OCI-LY3 (cell line): Measurements from ENCODE around the gene IQCE.

Experiments used
- H2AFZ ChIP-seq: fragments of 200-600, 300-600 bp; shearing (Covaris generic); 2 replicates; pipeline ENCODE4 v1.6.0; 2014; ENCODE audit warnings: antibody characterized with exemption, low read depth, low read length
- H3K27ac ChIP-seq: fragments of 200-600, 300-600 bp; sonication (generic); 2 replicates; pipeline ENCODE4 v1.5.1; 2014; ENCODE audit warnings: mild to moderate bottlenecking, low read length, moderate library complexity, mixed read lengths
- H3K27me3 ChIP-seq: fragments of 200-600, 300-600 bp; sonication (generic); 2 replicates; pipeline ENCODE4 v1.6.1; 2014; ENCODE audit warnings: low read depth, low read length, mixed read lengths
- H3K36me3 ChIP-seq: fragments of 200-600, 300-600 bp; sonication (generic); replicated peaks from 2 replicates; pipeline ENCODE3; 2014; ENCODE audit warnings: low read depth, low read length, mixed read lengths
- H3K4me1 ChIP-seq: fragments of 300-600, 200-600 bp; sonication (generic); 2 replicates; pipeline ENCODE4 v1.6.1; 2014; ENCODE audit warnings: low read length, mixed read lengths
- H3K4me2 ChIP-seq: fragments of 200-600, 300-600 bp; sonication (generic); 2 replicates; pipeline ENCODE4 v1.6.1; 2014; ENCODE audit warnings: low read length, mixed read lengths
- H3K4me3 ChIP-seq: fragments of 300-600, 200-600 bp; sonication (generic); 2 replicates; pipeline ENCODE4 v1.5.1; 2014; ENCODE audit warnings: antibody characterized with exemption, mild to moderate bottlenecking, low read length, moderate library complexity
- H3K79me2 ChIP-seq: fragments of 300-600, 200-600 bp; shearing (Covaris generic); 2 replicates; pipeline ENCODE4 v1.6.1; 2014; ENCODE audit warnings: mild to moderate bottlenecking, low read length, mixed read lengths
- H3K9ac ChIP-seq: fragments of 300-600, 200-600 bp; shearing (Covaris generic); 2 replicates; pipeline ENCODE4 v1.6.0; 2014; ENCODE audit warnings: mild to moderate bottlenecking, low read length, moderate library complexity
- H3K9me3 ChIP-seq: fragments of 200-600, 300-600 bp; shearing (Covaris generic); 2 replicates; pipeline ENCODE4 v1.6.1; 2014; ENCODE audit warnings: low read length, mixed read lengths; ENCODE audit not compliant: insufficient read depth
- H4K20me1 ChIP-seq: fragments of 200-600, 300-600 bp; sonication (generic); 2 replicates; pipeline ENCODE4 v1.6.1; 2016; ENCODE audit warnings: low read length, mixed read lengths; ENCODE audit not compliant: insufficient read depth
- CTCF ChIP-seq: fragments of 200-600, 300-600 bp; sonication (generic); IDR thresholded peaks from 2 replicates; pipeline ENCODE4 v1.5.1; 2014; ENCODE audit warnings: antibody characterized with exemption, low read length, low read depth
- EZH2phosphoT487 ChIP-seq: fragments of 200-600 bp; shearing (Covaris generic); IDR thresholded peaks from 2 replicates; pipeline ENCODE4 v1.6.1; 2018; ENCODE audit warnings: antibody characterized with exemption, mixed run types, low read depth

Gene IQCE

GRCh38 chr7:2626498-2627117 lies 67.8 kb downstream of the IQCE start:
- H3K4me3 ChIP-seq, result no peak overlapping the region
- no peaks in the 10 kb centered on the region for H3K4me1 ChIP-seq
- H3K9me3 ChIP-seq, result no peaks in the 10 kb centered on the region
- no peak overlapping the region for H3K4me2 ChIP-seq
- no peak overlapping the region for H2AFZ ChIP-seq
- H3K27ac ChIP-seq, result no peak overlapping the region
- H3K79me2 ChIP-seq, result no peaks in the 10 kb centered on the region
- no peak overlapping the region for H3K9ac ChIP-seq
- TF ChIP-seq CTCF (no peak), EZH2phosphoT487 (no peak)
- no peaks in the 10 kb centered on the region for H3K27me3 ChIP-seq
- H4K20me1 ChIP-seq, result no peaks in the 10 kb centered on the region
- H3K36me3 ChIP-seq, result no peaks in the 10 kb centered on the region

- Histone ChIP-seq H4K20me1 (no peaks in the 10 kb centered on the region), H2AFZ (no peak overlapping the region), H3K9ac (no peak overlapping the region), H3K36me3 (no peaks in the 10 kb centered on the region), H3K27ac (no peak overlapping the region), H3K4me2 (no peak overlapping the region), H3K27me3 (no peaks in the 10 kb centered on the region), H3K79me2 (no peaks in the 10 kb centered on the region; the same call in 1 of the 2 replicates), H3K4me1 (no peaks in the 10 kb centered on the region), H3K4me3 (no peak overlapping the region), H3K9me3 (no peaks in the 10 kb centered on the region)
- no peak for TF ChIP-seq EZH2phosphoT487
- TF ChIP-seq CTCF, result no peak
Observed at GRCh38 chr7:2627258-2628129, 68.7 kb downstream of the IQCE start.

- Histone ChIP-seq H3K36me3 (no peaks in the 10 kb centered on the region), H3K9ac (no peak overlapping the region), H3K9me3 (no peaks in the 10 kb centered on the region), H2AFZ (no peak overlapping the region), H3K27ac (no peak overlapping the region), H3K4me2 (no peak overlapping the region), H4K20me1 (no peaks in the 10 kb centered on the region), H3K4me3 (no peak overlapping the region), H3K79me2 (no peaks in the 10 kb centered on the region; the same call in 1 of the 2 replicates), H3K4me1 (no peaks in the 10 kb centered on the region), H3K27me3 (no peaks in the 10 kb centered on the region)
- no peak for TF ChIP-seq CTCF
- TF ChIP-seq EZH2phosphoT487, result no peak
Observed at GRCh38 chr7:2628130-2628482, 69.3 kb downstream of the IQCE start.

GRCh38 chr7:2628891-2629290 lies 70.1 kb downstream of the IQCE start:
- TF ChIP-seq EZH2phosphoT487 (no peak), CTCF (no peak)
- Histone ChIP-seq H3K27me3 (no peaks in the 10 kb centered on the region), H3K9me3 (no peaks in the 10 kb centered on the region), H2AFZ (no peak overlapping the region), H3K36me3 (no peaks in the 10 kb centered on the region), H4K20me1 (no peaks in the 10 kb centered on the region), H3K79me2 (no peaks in the 10 kb centered on the region; the same call in 1 of the 2 replicates), H3K4me2 (no peak overlapping the region), H3K27ac (no peak overlapping the region), H3K4me3 (no peak overlapping the region), H3K4me1 (peaks cover 7% of the 10 kb centered on the region), H3K9ac (no peak overlapping the region)
